Measurements from ENCODE around the gene RLN3.

- TF ChIP-seq TAF1 (IDR thresholded peaks at IDR 0.05; ENCODE audit: low read depth, low read length) (no peak), POLR2A (IDR thresholded peaks at IDR 0.05; ENCODE audit: low read depth, low read length) (no peak), POLR2AphosphoS5 (IDR thresholded peaks at IDR 0.05; ENCODE audit: low read depth, low read length) (no peak)
These were observed 35.2 kb downstream of the RLN3 start for GRCh38 chr19:14063105-14063504.

Data from GM12891 (cell line).